H9 (cell line): ENCODE results near the gene NT5DC3. TPM values are rescaled to one million over a fixed set of nuclear protein-coding genes. Genes with fewer than 3 reads are reported as not detected.

Source experiments
- DNase-seq: peaks from one replicate; pipeline ENCODE4 v3.0.0-alpha.2; 2017
- H2AFZ ChIP-seq: one replicate; pipeline ENCODE4 v1.6.1; 2013; ENCODE audit warnings: mild to moderate bottlenecking, low read length, control low read depth, moderate library complexity
- H2AK5ac ChIP-seq: 2 replicates; pipeline ENCODE4 v1.6.1; 2013; ENCODE audit warnings: low read length, control low read depth, mixed read lengths; ENCODE audit not compliant: insufficient read length
- H2BK120ac ChIP-seq: one replicate; pipeline ENCODE4 v1.6.1; 2013; ENCODE audit warnings: low read depth, mild to moderate bottlenecking, low read length, control low read depth, inconsistent platforms; ENCODE audit not compliant: poor library complexity, severe bottlenecking
- H2BK12ac ChIP-seq: 2 replicates; pipeline ENCODE4 v1.6.1; 2013; ENCODE audit warnings: low read length, control low read depth, mixed read lengths, low read depth; ENCODE audit not compliant: insufficient read length
- H2BK15ac ChIP-seq: 2 replicates; pipeline ENCODE4 v1.6.1; 2013; ENCODE audit warnings: low read depth, low read length, control low read depth
- H2BK20ac ChIP-seq: one replicate; pipeline ENCODE4 v1.6.1; 2013; ENCODE audit warnings: low read depth, mild to moderate bottlenecking, low read length, control low read depth, inconsistent platforms; ENCODE audit not compliant: poor library complexity, severe bottlenecking
- H2BK5ac ChIP-seq: 2 replicates; pipeline ENCODE4 v1.6.1; 2013; ENCODE audit warnings: low read length, control low read depth, mixed read lengths; ENCODE audit not compliant: insufficient read length
- H3K14ac ChIP-seq: 2 replicates; pipeline ENCODE4 v1.6.1; 2013; ENCODE audit warnings: low read length, control low read depth; ENCODE audit not compliant: insufficient read depth
- H3K18ac ChIP-seq: 2 replicates; pipeline ENCODE4 v1.6.1; 2013; ENCODE audit warnings: low read depth, mild to moderate bottlenecking, mixed read lengths, low read length, control low read depth; ENCODE audit not compliant: insufficient read length
- H3K23ac ChIP-seq: 2 replicates; pipeline ENCODE4 v1.6.1; 2013; ENCODE audit warnings: low read length, control low read depth, mixed read lengths, low read depth; ENCODE audit not compliant: insufficient read length
- H3K23me2 ChIP-seq: 2 replicates; pipeline ENCODE4 v1.6.1; 2013; ENCODE audit warnings: low read depth, mild to moderate bottlenecking, mixed read lengths, low read length, control low read depth; ENCODE audit not compliant: insufficient read length, poor library complexity, severe bottlenecking
- H3K27ac ChIP-seq: 2 replicates; pipeline ENCODE4 v1.5.1; 2013; ENCODE audit warnings: low read length, control low read depth, mixed read lengths, low read depth; ENCODE audit not compliant: insufficient read length
- H3K27me3 ChIP-seq: 2 replicates; pipeline ENCODE4 v1.6.1; 2013; ENCODE audit warnings: low read length, control low read depth, inconsistent platforms; ENCODE audit not compliant: insufficient read depth
- H3K4ac ChIP-seq: 2 replicates; pipeline ENCODE4 v1.6.1; 2013; ENCODE audit warnings: low read depth, mild to moderate bottlenecking, control low read depth, inconsistent platforms, low read length, moderate library complexity
- H3K4me1 ChIP-seq: 2 replicates; pipeline ENCODE4 v1.6.1; 2013; ENCODE audit warnings: low read length, control low read depth, inconsistent platforms; ENCODE audit not compliant: insufficient read depth
- H3K4me2 ChIP-seq: 2 replicates; pipeline ENCODE4 v1.6.1; 2013; ENCODE audit warnings: low read length, control low read depth, mixed read lengths; ENCODE audit not compliant: insufficient read length, insufficient read depth
- H3K56ac ChIP-seq: 2 replicates; pipeline ENCODE4 v1.6.1; 2013; ENCODE audit warnings: low read depth, mild to moderate bottlenecking, mixed read lengths, low read length, control low read depth; ENCODE audit not compliant: insufficient read length
- H3K79me1 ChIP-seq: 2 replicates; pipeline ENCODE4 v1.6.1; 2013; ENCODE audit warnings: low read depth, mild to moderate bottlenecking, moderate library complexity, low read length, control low read depth, inconsistent platforms; ENCODE audit not compliant: insufficient read depth, poor library complexity, severe bottlenecking
- H3K79me2 ChIP-seq: 2 replicates; pipeline ENCODE4 v1.6.1; 2013; ENCODE audit warnings: low read length, control low read depth, inconsistent platforms; ENCODE audit not compliant: insufficient read depth
- H3K9ac ChIP-seq: 2 replicates; pipeline ENCODE4 v1.6.1; 2013; ENCODE audit warnings: low read length, control low read depth, mixed read lengths; ENCODE audit not compliant: insufficient read length; ENCODE audit errors: extremely low read depth
- H3K9me3 ChIP-seq: one replicate; pipeline ENCODE4 v1.6.1; 2013; ENCODE audit warnings: low read depth, low read length, inconsistent platforms; ENCODE audit not compliant: control insufficient read depth
- H3T11ph ChIP-seq: one replicate; pipeline ENCODE4 v1.6.1; 2013; ENCODE audit warnings: mild to moderate bottlenecking, low read length, control low read depth, inconsistent platforms
- H4K20me1 ChIP-seq: one replicate; pipeline ENCODE4 v1.6.1; 2013; ENCODE audit not compliant: control insufficient read depth, insufficient read length, insufficient read depth
- H4K5ac ChIP-seq: 2 replicates; pipeline ENCODE4 v1.6.1; 2013; ENCODE audit warnings: low read depth, mild to moderate bottlenecking, mixed read lengths, low read length, control low read depth; ENCODE audit not compliant: insufficient read length
- H4K8ac ChIP-seq: replicated peaks from 2 replicates; pipeline ENCODE4 v1.6.1; 2013; ENCODE audit warnings: low read length, control low read depth, mixed read lengths, low read depth; ENCODE audit not compliant: insufficient read length
- H4K91ac ChIP-seq: 2 replicates; pipeline ENCODE4 v1.6.1; 2013; ENCODE audit warnings: low read depth, mild to moderate bottlenecking, moderate library complexity, mixed read lengths, low read length, control low read depth; ENCODE audit not compliant: insufficient read length
- H3K27ac Mint-ChIP-seq, 3 experiments: 2 replicates in 2 of 3; 3 replicates in 1 of 3; pipeline ENCODE4 v1.8.0; 2020 to 2021; ENCODE audit warnings: mixed read lengths in 3 of 3, mild to moderate bottlenecking in 1 of 3, moderate library complexity in 1 of 3
- H3K27me3 Mint-ChIP-seq: 2 replicates; pipeline ENCODE4 v1.8.0; 2021; ENCODE audit warnings: low read depth, mild to moderate bottlenecking, moderate library complexity, mixed read lengths
- H3K36me3 Mint-ChIP-seq, 3 experiments: 2 replicates in 2 of 3; 3 replicates in 1 of 3; pipeline ENCODE4 v1.8.0; 2020 to 2021; ENCODE audit warnings: low read depth in 3 of 3, mixed read lengths in 3 of 3; ENCODE audit not compliant: insufficient read depth in 1 of 3
- H3K4me1 Mint-ChIP-seq, 2 experiments: 2 replicates each; pipeline ENCODE4 v1.8.0; 2020; ENCODE audit warnings: mixed read lengths in 2 of 2
- H3K4me3 Mint-ChIP-seq, 2 experiments: 2 replicates in 1 of 2; 3 replicates in 1 of 2; pipeline ENCODE4 v1.8.0; 2020 to 2021; ENCODE audit warnings: mild to moderate bottlenecking in 2 of 2, mixed read lengths in 2 of 2, moderate library complexity in 1 of 2
- H3K9me3 Mint-ChIP-seq, 2 experiments: 2 replicates in 1 of 2; 3 replicates in 1 of 2; pipeline ENCODE4 v1.8.0; 2020; ENCODE audit warnings: mild to moderate bottlenecking in 2 of 2, mixed read lengths in 2 of 2, moderate library complexity in 1 of 2
- WGBS: extraction: QIAGEN DNeasy Blood & Tissue Kit; methylation state at CpG from one replicate; pipeline ENCODE4 v1.1.7; 2013; ENCODE audit warnings: missing lambda C conversion rate, low lambda C conversion rate, mixed read lengths; ENCODE audit not compliant: insufficient read length; ENCODE audit errors: extremely low coverage; 5-methylcytosine and 5-hydroxymethylcytosine counted together
- total RNA-seq: library from RNA; stranded (reverse); gene quantifications from 2 replicates; pipeline ENCODE4 v1.2.1, GENCODE V29; 2021
- TF ChIP-seq, protein P1 (sequence below): fragments of 200-600 bp; sonication (generic); conservative IDR thresholded peaks from 3 replicates; pipeline ENCODE4 v1.8.0; 2021; ENCODE audit warnings: antibody characterized with exemption, mild to moderate bottlenecking

Gene NT5DC3
- total RNA-seq, 1 experiment from 2014 or later: 13.6 TPM

DNA sequence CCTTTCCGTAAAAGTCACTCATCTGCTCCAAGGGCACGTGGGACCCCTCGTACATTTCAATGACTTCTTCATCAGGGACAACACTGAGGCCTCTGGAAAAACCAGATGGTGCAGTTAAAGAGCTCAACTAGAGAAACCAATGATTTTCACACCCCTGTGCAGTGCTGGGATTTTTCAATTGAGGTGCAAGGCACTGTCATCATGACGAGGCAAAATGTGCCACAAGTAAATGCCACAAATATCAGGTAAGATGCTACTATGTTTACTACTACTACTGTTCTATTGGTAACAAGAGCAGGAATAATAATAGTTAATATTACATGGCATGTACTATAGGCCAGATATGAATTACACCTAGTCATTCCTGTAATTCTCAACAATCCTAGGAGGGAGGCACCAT lies 42.4 kb downstream of the NT5DC3 start:
- Histone ChIP-seq H3K9me3 (no peaks in the 10 kb centered on the region), H3K27ac (no peak overlapping the region), H3K23me2 (no peaks in the 10 kb centered on the region), H2AFZ (no peak overlapping the region), H3T11ph (no peak overlapping the region), H4K8ac (no peak overlapping the region), H3K56ac (no peak overlapping the region), H4K20me1 (no peaks in the 10 kb centered on the region), H2BK20ac (no peak overlapping the region), H3K18ac (no peak overlapping the region), H2BK12ac (no peak overlapping the region), H4K5ac (no peak overlapping the region), H4K91ac (no peak overlapping the region), H3K79me2 (no peaks in the 10 kb centered on the region), H3K27me3 (no peaks in the 10 kb centered on the region), H3K9ac (no peak overlapping the region), H2BK120ac (no peak overlapping the region), H2BK5ac (no peak overlapping the region), H3K4ac (no peak overlapping the region), H3K4me1 (no peaks in the 10 kb centered on the region), H3K14ac (no peak overlapping the region), H2AK5ac (no peak overlapping the region), H2BK15ac (no peak overlapping the region), H3K23ac (no peak overlapping the region), H3K79me1 (no peaks in the 10 kb centered on the region), H3K4me2 (no peak overlapping the region)
- H3K36me3 Mint-ChIP-seq: peaks cover 23 to 51% (median 27%) of the 10 kb centered on the region in 3 experiments; a peak in 6 of 7 replicates
- no peak for DNase-seq
- H3K9me3 Mint-ChIP-seq: no peaks in the 10 kb centered on the region
- no CpG with 5 or more reads among the region's 4 CpGs for WGBS
- TF ChIP-seq, protein P1, sequence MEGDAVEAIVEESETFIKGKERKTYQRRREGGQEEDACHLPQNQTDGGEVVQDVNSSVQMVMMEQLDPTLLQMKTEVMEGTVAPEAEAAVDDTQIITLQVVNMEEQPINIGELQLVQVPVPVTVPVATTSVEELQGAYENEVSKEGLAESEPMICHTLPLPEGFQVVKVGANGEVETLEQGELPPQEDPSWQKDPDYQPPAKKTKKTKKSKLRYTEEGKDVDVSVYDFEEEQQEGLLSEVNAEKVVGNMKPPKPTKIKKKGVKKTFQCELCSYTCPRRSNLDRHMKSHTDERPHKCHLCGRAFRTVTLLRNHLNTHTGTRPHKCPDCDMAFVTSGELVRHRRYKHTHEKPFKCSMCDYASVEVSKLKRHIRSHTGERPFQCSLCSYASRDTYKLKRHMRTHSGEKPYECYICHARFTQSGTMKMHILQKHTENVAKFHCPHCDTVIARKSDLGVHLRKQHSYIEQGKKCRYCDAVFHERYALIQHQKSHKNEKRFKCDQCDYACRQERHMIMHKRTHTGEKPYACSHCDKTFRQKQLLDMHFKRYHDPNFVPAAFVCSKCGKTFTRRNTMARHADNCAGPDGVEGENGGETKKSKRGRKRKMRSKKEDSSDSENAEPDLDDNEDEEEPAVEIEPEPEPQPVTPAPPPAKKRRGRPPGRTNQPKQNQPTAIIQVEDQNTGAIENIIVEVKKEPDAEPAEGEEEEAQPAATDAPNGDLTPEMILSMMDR: no peak
- peaks cover 3 to 24% of the 10 kb centered on the region in 2 experiments; a peak in 2 of 4 replicates for H3K4me1 Mint-ChIP-seq
- H3K4me3 Mint-ChIP-seq: no peak overlapping the region
- H3K27me3 Mint-ChIP-seq: no peaks in the 10 kb centered on the region
- H3K27ac Mint-ChIP-seq: peak overlapping the region in 1 of 3 experiments; percentile 64; a peak in 1 of 7 replicates
